AG04450 (cell line): ENCODE results near the gene PPM1K. TPM values are rescaled to one million over a fixed set of nuclear protein-coding genes. Genes with fewer than 3 reads are reported as not detected.

Source experiments
- CTCF ChIA-PET: fragments of 300-600, 350-600 bp; formaldehyde crosslinking; extraction: SDS; loops from one replicate; lab custom pipeline; 2022; ENCODE audit warnings: antibody characterized with exemption, inconsistent platforms; lab: Charles Lee
- POLR2A ChIA-PET: fragments of 350-600 bp; formaldehyde crosslinking; extraction: SDS; loops from one replicate; lab custom pipeline; 2021; ENCODE audit warnings: antibody characterized with exemption, inconsistent platforms; lab: Yijun Ruan, JAX
- DNase-seq: peaks from one replicate; pipeline ENCODE4 v3.0.0-alpha.2; 2011; ENCODE audit warnings: low read depth, low spot score
- H3K27ac ChIP-seq: one replicate; pipeline ENCODE4 v1.5.1; 2012; ENCODE audit warnings: low read depth, low read length, control low read depth
- H3K27me3 ChIP-seq: one replicate; pipeline ENCODE4 v1.6.0; 2012; ENCODE audit warnings: low read length; ENCODE audit not compliant: control insufficient read depth, insufficient read depth
- H3K4me3 ChIP-seq: 2 replicates; pipeline ENCODE4 v1.5.1; 2011; ENCODE audit warnings: mild to moderate bottlenecking, low read depth, low read length, control low read depth
- H3K9me3 ChIP-seq: 2 replicates; pipeline ENCODE4 v1.5.1; 2012; ENCODE audit warnings: low read length; ENCODE audit not compliant: control insufficient read depth, insufficient read depth
- CTCF ChIP-seq: IDR thresholded peaks from 2 replicates; pipeline ENCODE4 v1.5.1; 2011; ENCODE audit warnings: low read depth, low read length, control low read depth, inconsistent platforms
- polyA plus RNA-seq: library from polyadenylated mRNA; depleted of rRNA; stranded (reverse); fragments of >200 nt; gene quantifications from 2 replicates; pipeline ENCODE4 v1.2.3, GENCODE V29; 2011

The PPM1K gene
- polyA plus RNA-seq, 1 experiment = 9.6 TPM

GRCh38 chr4:88277711-88278225, 6.6 kb downstream of the PPM1K start:
- Histone ChIP-seq H3K27me3 (no peaks in the 10 kb centered on the region), H3K4me3 (no peak overlapping the region), H3K27ac (no peak overlapping the region), H3K9me3 (0 out of 2 replicates have a peak, but pooled peaks cover 4% of the 10 kb centered on the region)
- ChIA-PET CTCF (interaction anchor here (1.4 kb wide), 1 partner anchor 239 kb away, joined by 3 read pairs; no protein-coding TSS in a partner anchor), POLR2A (no interaction called here)
- DNase-seq = no peak
- no peak for TF ChIP-seq CTCF

GRCh38 chr4:88276952-88277710, 7.2 kb downstream of the PPM1K start:
- Histone ChIP-seq H3K9me3 (0 out of 2 replicates have a peak, but pooled peaks cover 4% of the 10 kb centered on the region), H3K27ac (no peak overlapping the region), H3K27me3 (no peaks in the 10 kb centered on the region), H3K4me3 (no peak overlapping the region)
- TF ChIP-seq CTCF = no peak
- ChIA-PET CTCF (interaction anchor here (1.4 kb wide), 1 partner anchor 239 kb away, joined by 3 read pairs; no protein-coding TSS in a partner anchor), POLR2A (no interaction called here)
- no peak for DNase-seq

- no peak overlapping the region for H3K27ac ChIP-seq
- 0 out of 2 replicates have a peak, but pooled peaks cover 4% of the 10 kb centered on the region for H3K9me3 ChIP-seq
- no peaks in the 10 kb centered on the region for H3K27me3 ChIP-seq
- TF ChIP-seq CTCF = no peak
- ChIA-PET CTCF (interaction anchor here (0.5 to 1.2 kb wide), 2 partner anchors 14 to 240 kb away, joined by 3 to 4 read pairs; no protein-coding TSS in a partner anchor), POLR2A (no interaction called here)
- H3K4me3 ChIP-seq = no peak overlapping the region
- DNase-seq = no peak
These were observed 8.3 kb downstream of the PPM1K start for GRCh38 chr4:88275949-88276515.

- Histone ChIP-seq H3K27me3 (no peaks in the 10 kb centered on the region), H3K4me3 (no peak overlapping the region), H3K9me3 (0 out of 2 replicates have a peak, but pooled peaks cover 4% of the 10 kb centered on the region), H3K27ac (no peak overlapping the region)
- CTCF ChIA-PET = interaction anchor here (1.2 kb wide), 1 partner anchor 240 kb away, joined by 3 read pairs; no protein-coding TSS in a partner anchor
- POLR2A ChIA-PET = no interaction called here
- TF ChIP-seq CTCF = no peak
- no peak for DNase-seq
These were observed 8.8 kb downstream of the PPM1K start for GRCh38 chr4:88275516-88275915.
